Heart left ventricle (tissue), 16 donors: ENCODE results near the gene GRAMD1C. TPM values are rescaled to one million over a fixed set of nuclear protein-coding genes. Genes with fewer than 3 reads are reported as not detected.
A peak's percentile ranks its signal among the peaks of the same experiment; 100 is the strongest.

ENCODE experiments used
- ATAC-seq, 4 donors: fragments of 200-7000 bp; cut with Tn5 transposase; one replicate each; pipeline ENCODE4 v1.9.1; 2020 to 2022; ENCODE audit warnings: moderate library complexity in 4 of 4, mild to moderate bottlenecking in 3 of 4, moderate number of reproducible peaks in 1 of 4
- DNase-seq, 5 donors: peaks; one replicate each; pipeline ENCODE4 v3.0.0-alpha.2; 2020
- H3K27ac ChIP-seq, 12 donors: fragments of 200-600 bp; sonication (generic) in 4 of 12; one replicate each; pipeline versions ENCODE4 v1.5.0 to v1.8.0; 2016 to 2022; ENCODE audit warnings: mild to moderate bottlenecking in 2 of 12
- H3K27me3 ChIP-seq, 9 donors: fragments of 200-600 bp; sonication (generic) in 2 of 9; one replicate each; pipeline versions ENCODE4 v1.5.1 to v1.8.0; 2016 to 2022; ENCODE audit warnings: mild to moderate bottlenecking in 3 of 9
- H3K36me3 ChIP-seq, 9 donors: fragments of 200-600 bp; sonication (generic) in 2 of 9; one replicate each; pipeline versions ENCODE4 v1.5.0 to v1.8.0; 2018 to 2022; ENCODE audit warnings: mild to moderate bottlenecking in 2 of 9
- H3K4me1 ChIP-seq, 12 donors: fragments of 200-600 bp; sonication (generic) in 4 of 12; one replicate each; pipeline versions ENCODE4 v1.5.0 to v1.8.0; 2016 to 2022; ENCODE audit warnings: mild to moderate bottlenecking in 3 of 12
- H3K4me3 ChIP-seq, 12 donors: fragments of 200-600 bp; sonication (generic) in 4 of 12; one replicate each; pipeline versions ENCODE4 v1.5.0 to v1.8.0; 2017 to 2022; ENCODE audit warnings: mild to moderate bottlenecking in 9 of 12, moderate library complexity in 4 of 12
- H3K9me3 ChIP-seq, 12 donors: fragments of 200-600 bp; sonication (generic) in 4 of 12; one replicate each; pipeline versions ENCODE4 v1.5.0 to v1.8.0; 2016 to 2022; ENCODE audit warnings: mild to moderate bottlenecking in 1 of 12
- POLR2A ChIP-seq, 2 donors: fragments of 450-650 bp; IDR thresholded peaks; one replicate each; pipeline ENCODE4 v1.6.1; 2017; ENCODE audit warnings: antibody characterized with exemption in 2 of 2, mild to moderate bottlenecking in 2 of 2, moderate library complexity in 2 of 2
- WGBS, 4 donors: extraction: QIAGEN DNeasy Blood & Tissue Kit in 2 of 4; methylation state at CpG; one replicate each; pipeline versions ENCODE4 v1.1.5 to v1.1.7; 2013 to 2018; 5-methylcytosine and 5-hydroxymethylcytosine counted together
- intact Hi-C, 10 donors: fragments of 100-400 bp; cut with DNase I; formaldehyde crosslinking; loops; one replicate each; pipeline versions ENCODE4 v1.11.1 to v1.14.2; 2022
- polyA plus RNA-seq, 2 donors: library from polyadenylated mRNA; stranded (reverse); fragments of 200-250 nt; gene quantifications; one replicate each; pipeline ENCODE4 v1.2.3, GENCODE V29; 2013
- total RNA-seq, 9 donors: library from RNA; depleted of rRNA in 2 of 9; stranded (reverse); fragments of >200 nt in 2 of 9; fragmentation: NEBNext Ultra II Directional in 3 of 9; extraction: Animal tissue kit (Norgen Biotek cat#: 25700) in 3 of 9; gene quantifications; one replicate each; pipeline versions ENCODE4 v1.1.0 to v1.2.4, GENCODE V29; 2016 to 2023
- TF ChIP-seq, protein P1 (sequence below), 12 donors: fragments of 200-600 bp; sonication (generic) in 4 of 12; IDR thresholded peaks; one replicate each; pipeline versions ENCODE4 v1.5.0 to v1.8.0; 2018 to 2022; ENCODE audit warnings: antibody characterized with exemption in 12 of 12, mild to moderate bottlenecking in 5 of 12
- donor health status: ischemic (EF 13 %, LVEDD 7.1; RV severe dilation, severe dysfunction).
- donor health status: healthy with polysubstance abuse.
- donor health status: DM: no; HTN: yes; CAD: no.
- donor health status: DM: no; HTN: no; CAD: no.
- donor health status: ischemic (EF 25% LVEDD 6.9; RV normal size, moderate dysfunction).
- donor health status: ischemic (EF 25% LVEDD 5.7; RV mildly dilated, moderate dysfunction).
- donor health status: healthy.
- donor health status: DM: yes; HTN: yes; CAD: no.
- donor health status: ischemic (EF 35%, LVEDD 5.7; RV mildly dilated, moderate dysfunction).
- donor health status: nonischemic (EF 11% LVEDD 7.7; RV severe dilation, severe dysfunction).
- donor health status: DM: yes; HTN: yes; CAD: no.
- donor health status: PGD.
- donor health status: ischemic (EF 29% LVEDD 5.4; RV normal size, mild dysfunction).
- donor health status: nonischemic (EF 23%, LVEDD 6.1; RV moderate dilation, normal function).

Gene GRAMD1C
- total and polyA plus RNA-seq, 11 donors = 0.49 to 5.6 (median 1.2) TPM

DNA sequence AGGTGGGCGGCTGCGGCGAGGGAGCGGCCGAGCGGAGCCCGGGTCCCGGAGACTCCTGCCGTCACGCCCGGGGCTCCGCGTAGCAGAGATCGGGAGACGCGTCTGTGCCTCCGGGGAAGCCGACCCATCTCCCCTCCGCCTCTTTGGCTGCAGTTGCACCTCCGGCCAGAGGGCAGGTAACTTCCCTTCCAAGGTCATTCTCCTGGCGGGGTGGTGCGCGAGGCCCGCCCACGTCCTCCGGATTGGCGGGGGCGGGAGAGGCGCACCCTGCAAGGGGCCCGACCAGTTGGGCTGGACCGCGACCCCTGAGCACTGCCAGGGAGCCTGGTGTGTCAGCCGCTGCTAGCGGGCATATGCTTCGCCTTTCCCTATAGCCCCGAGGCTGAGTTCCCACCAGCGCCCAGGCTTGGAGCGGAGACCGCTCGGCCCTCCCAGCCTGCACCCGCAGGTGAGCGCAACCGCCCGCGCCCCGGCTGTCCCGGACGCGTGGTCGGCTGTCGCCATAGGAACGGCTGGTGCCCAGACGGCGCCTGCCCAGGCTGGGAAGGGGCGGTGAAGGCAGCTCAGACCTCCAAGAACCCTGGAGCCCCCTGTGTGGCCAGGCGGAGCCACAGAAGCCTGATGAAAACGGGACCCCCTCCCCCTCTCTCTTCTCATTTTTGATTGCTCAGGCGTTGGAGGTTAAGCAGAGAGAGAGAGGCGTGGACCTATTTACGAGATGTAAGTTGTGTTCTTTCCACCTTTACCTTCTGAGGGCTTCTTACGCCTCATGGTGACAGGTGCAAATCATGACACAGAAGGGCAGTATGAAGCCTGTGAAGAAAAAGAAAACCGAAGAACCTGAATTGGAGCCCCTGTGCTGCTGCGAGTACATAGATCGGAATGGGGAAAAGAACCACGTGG lies 109.7 kb downstream of the GRAMD1C start:
- H3K36me3 ChIP-seq = no peaks in the 10 kb centered on the region
- peak overlapping the region; percentile 45 to 85 (median 70) for H3K4me3 ChIP-seq
- ATAC-seq (peak in 3 of 4 donors; percentile 31 to 49 (median 44)), DNase-seq (peak in 2 of 5 donors; percentile 8 to 29)
- no peaks in the 10 kb centered on the region for H3K9me3 ChIP-seq
- WGBS, 4 donors = 3 to 5% (median 3%) methylated on average over 27 to 65 of the region's 65 CpGs
- H3K4me1 ChIP-seq = peaks cover 0 to 16% (median 6%) of the 10 kb centered on the region in 12 donors
- peak overlapping the region in 1 of 12 donors; percentile 3 for H3K27ac ChIP-seq
- TF ChIP-seq, protein P1, sequence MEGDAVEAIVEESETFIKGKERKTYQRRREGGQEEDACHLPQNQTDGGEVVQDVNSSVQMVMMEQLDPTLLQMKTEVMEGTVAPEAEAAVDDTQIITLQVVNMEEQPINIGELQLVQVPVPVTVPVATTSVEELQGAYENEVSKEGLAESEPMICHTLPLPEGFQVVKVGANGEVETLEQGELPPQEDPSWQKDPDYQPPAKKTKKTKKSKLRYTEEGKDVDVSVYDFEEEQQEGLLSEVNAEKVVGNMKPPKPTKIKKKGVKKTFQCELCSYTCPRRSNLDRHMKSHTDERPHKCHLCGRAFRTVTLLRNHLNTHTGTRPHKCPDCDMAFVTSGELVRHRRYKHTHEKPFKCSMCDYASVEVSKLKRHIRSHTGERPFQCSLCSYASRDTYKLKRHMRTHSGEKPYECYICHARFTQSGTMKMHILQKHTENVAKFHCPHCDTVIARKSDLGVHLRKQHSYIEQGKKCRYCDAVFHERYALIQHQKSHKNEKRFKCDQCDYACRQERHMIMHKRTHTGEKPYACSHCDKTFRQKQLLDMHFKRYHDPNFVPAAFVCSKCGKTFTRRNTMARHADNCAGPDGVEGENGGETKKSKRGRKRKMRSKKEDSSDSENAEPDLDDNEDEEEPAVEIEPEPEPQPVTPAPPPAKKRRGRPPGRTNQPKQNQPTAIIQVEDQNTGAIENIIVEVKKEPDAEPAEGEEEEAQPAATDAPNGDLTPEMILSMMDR (IDR thresholded peaks at IDR 0.05) = no peak
- TF ChIP-seq POLR2A (IDR thresholded peaks at IDR 0.05) = no peak
- peaks cover 0 to 3% (median 0%) of the 10 kb centered on the region in 9 donors for H3K27me3 ChIP-seq
- intact Hi-C loops = loop anchor here in 1 of 10 donors (5.0 kb wide), 1 partner anchor 109 kb away; the partner anchor contains the start of genes CCDC191 and QTRT2

DNA sequence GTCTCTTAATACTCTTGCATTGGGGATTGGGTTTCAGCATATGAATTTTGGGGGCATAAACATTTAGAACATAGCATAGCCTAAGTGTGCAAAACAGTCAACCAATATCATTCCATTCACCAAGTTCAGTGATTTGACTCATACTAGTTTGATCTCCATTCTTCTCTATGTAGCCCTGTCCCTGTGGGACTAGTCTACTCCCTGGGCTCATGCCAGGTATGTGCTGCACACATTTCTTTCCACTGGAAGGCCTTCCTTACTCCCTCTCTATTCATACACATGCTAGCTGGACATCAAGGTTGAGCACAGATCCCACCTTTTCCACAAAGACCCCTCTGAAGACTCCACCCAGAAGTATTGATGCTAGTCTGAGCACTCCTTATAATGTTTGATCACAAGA lies 114.3 kb downstream of the GRAMD1C start:
- Histone ChIP-seq H3K27me3 (no peaks in the 10 kb centered on the region), H3K27ac (no peak overlapping the region), H3K4me1 (peaks cover 0 to 10% (median 5%) of the 10 kb centered on the region in 12 donors), H3K4me3 (no peak overlapping the region), H3K9me3 (no peaks in the 10 kb centered on the region), H3K36me3 (peaks cover 0 to 3% (median 0%) of the 10 kb centered on the region in 9 donors)
- DNase-seq (no peak), ATAC-seq (no peak)
- intact Hi-C loops = no loop called here
- TF ChIP-seq, protein P1 (IDR thresholded peaks at IDR 0.05) = no peak
- TF ChIP-seq POLR2A (IDR thresholded peaks at IDR 0.05) = no peak

DNA sequence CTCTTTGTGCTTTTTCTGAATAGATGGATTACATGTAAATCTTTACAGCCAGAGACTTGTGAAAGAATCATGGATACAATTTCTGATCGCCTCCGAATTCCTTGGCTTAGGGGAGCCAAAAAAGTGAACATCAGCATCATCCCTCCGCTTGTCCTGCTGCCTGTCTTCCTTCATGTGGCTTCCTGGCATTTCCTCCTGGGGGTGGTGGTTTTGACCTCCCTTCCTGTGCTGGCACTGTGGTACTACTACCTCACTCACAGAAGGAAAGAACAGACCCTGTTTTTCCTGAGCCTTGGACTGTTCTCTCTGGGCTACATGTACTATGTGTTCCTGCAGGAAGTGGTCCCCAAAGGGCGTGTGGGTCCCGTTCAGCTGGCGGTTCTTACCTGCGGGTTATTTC lies 115.1 kb downstream of the GRAMD1C start:
- Histone ChIP-seq H3K27me3 (no peaks in the 10 kb centered on the region), H3K4me3 (no peak overlapping the region), H3K27ac (no peak overlapping the region), H3K36me3 (peaks cover 0 to 5% (median 0%) of the 10 kb centered on the region in 9 donors), H3K4me1 (peaks cover 0 to 3% (median 0%) of the 10 kb centered on the region in 12 donors), H3K9me3 (no peaks in the 10 kb centered on the region)
- DNase-seq (no peak), ATAC-seq (no peak)
- TF ChIP-seq POLR2A (IDR thresholded peaks at IDR 0.05) = no peak
- TF ChIP-seq, protein P1 (IDR thresholded peaks at IDR 0.05) = no peak
- 65 to 73% (median 71%) methylated on average over 7 of the region's 7 CpGs for WGBS, 4 donors
- intact Hi-C loops = no loop called here

DNA sequence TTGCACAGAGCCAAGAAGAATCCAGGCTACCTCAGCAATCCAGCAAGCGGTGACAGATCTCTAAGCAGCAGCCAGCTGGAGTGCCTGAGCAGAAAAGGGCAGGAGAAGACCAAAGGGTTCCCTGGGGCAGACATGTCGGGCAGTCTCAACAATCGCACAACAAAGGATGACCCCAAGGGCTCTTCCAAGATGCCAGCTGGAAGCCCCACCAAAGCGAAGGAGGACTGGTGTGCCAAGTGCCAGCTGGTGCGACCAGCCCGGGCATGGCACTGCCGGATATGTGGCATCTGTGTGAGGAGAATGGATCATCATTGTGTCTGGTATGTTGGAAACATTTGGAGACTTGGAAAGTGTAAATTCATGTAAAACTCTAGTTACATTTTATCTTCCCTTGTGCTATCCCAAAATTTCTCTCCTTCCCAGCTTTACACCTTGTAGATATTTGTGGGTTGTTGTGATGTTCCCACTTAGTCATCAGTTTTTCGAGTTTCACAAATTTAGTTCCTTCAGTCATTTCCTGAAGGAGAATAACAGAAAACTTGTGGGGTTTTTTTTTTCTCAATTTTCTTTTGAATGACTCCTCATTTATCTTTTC lies 115.6 kb downstream of the GRAMD1C start:
- TF ChIP-seq, protein P1 (IDR thresholded peaks at IDR 0.05) = no peak
- TF ChIP-seq POLR2A (IDR thresholded peaks at IDR 0.05) = no peak
- DNase-seq (no peak), ATAC-seq (no peak)
- Histone ChIP-seq H3K36me3 (peaks cover 0 to 7% (median 0%) of the 10 kb centered on the region in 9 donors), H3K4me3 (no peak overlapping the region), H3K9me3 (no peaks in the 10 kb centered on the region), H3K4me1 (no peaks in the 10 kb centered on the region), H3K27ac (no peak overlapping the region), H3K27me3 (no peaks in the 10 kb centered on the region)
- intact Hi-C loops = no loop called here
- WGBS, 4 donors = 85 to 92% (median 88%) methylated on average over 8 of the region's 8 CpGs
